ENCODE results near the gene TMEM80.

TMEM80 gene

GRCh38 chr11:748007-748359 lies 52.4 kb downstream of the TMEM80 start:
- no peak for DNase-seq

- no peak for DNase-seq
Observed at GRCh38 chr11:749731-750130, 54.1 kb downstream of the TMEM80 start.
